Measurements from ENCODE around the gene NFATC1.

NFATC1 gene

GRCh38 chr18:79459946-79460480, 64.3 kb downstream of the NFATC1 start:
- DNase-seq: no peak

GRCh38 chr18:79460481-79461300, 65.0 kb downstream of the NFATC1 start:
- no peak for DNase-seq

GRCh38 chr18:79461627-79462026, 65.9 kb downstream of the NFATC1 start:
- no peak for DNase-seq

- DNase-seq: no peak
Observed at GRCh38 chr18:79463424-79463960, 67.8 kb downstream of the NFATC1 start.

GRCh38 chr18:79465392-79465991, 69.8 kb downstream of the NFATC1 start:
- no peak for DNase-seq

- DNase-seq: no peak
Observed at GRCh38 chr18:79466591-79466990, 70.9 kb downstream of the NFATC1 start.

- DNase-seq: no peak
Observed at GRCh38 chr18:79467126-79467525, 71.4 kb downstream of the NFATC1 start.

GRCh38 chr18:79468119-79468789, 72.5 kb downstream of the NFATC1 start:
- no peak for DNase-seq

- DNase-seq: no peak
Observed at GRCh38 chr18:79469309-79469708, 73.6 kb downstream of the NFATC1 start.

GRCh38 chr18:79469751-79470505, 74.2 kb downstream of the NFATC1 start:
- DNase-seq: no peak

GRCh38 chr18:79470547-79470946, 74.8 kb downstream of the NFATC1 start:
- DNase-seq: no peak

GRCh38 chr18:79471046-79471445, 75.3 kb downstream of the NFATC1 start:
- no peak for DNase-seq

- DNase-seq: no peak
Observed at GRCh38 chr18:79471597-79471996, 75.9 kb downstream of the NFATC1 start.

- DNase-seq: no peak
Observed at GRCh38 chr18:79472176-79472575, 76.4 kb downstream of the NFATC1 start.

- DNase-seq: no peak
Observed at GRCh38 chr18:79472946-79473345, 77.2 kb downstream of the NFATC1 start.

- no peak for DNase-seq
Observed at GRCh38 chr18:79476031-79476917, 80.5 kb downstream of the NFATC1 start.

GRCh38 chr18:79476918-79477571, 81.3 kb downstream of the NFATC1 start:
- DNase-seq: no peak

- no peak for DNase-seq
Observed at GRCh38 chr18:79477711-79478483, 82.2 kb downstream of the NFATC1 start.

- no peak for DNase-seq
Observed at GRCh38 chr18:79478484-79479115, 82.9 kb downstream of the NFATC1 start.
